H1 (cell line): Measurements from ENCODE around the gene CC2D1B. TPM values are rescaled to one million over a fixed set of nuclear protein-coding genes. Genes with fewer than 3 reads are reported as not detected.

Experiments
- CTCF ChIA-PET: fragments of 300-600 bp; sonication (Branson Sonifier 250); formaldehyde crosslinking; loops from one replicate; lab custom pipeline; 2021; ENCODE audit not compliant: partially characterized antibody; lab: Charles Lee
- POLR2A ChIA-PET: fragments of 300-600 bp; sonication (Branson Sonifier 250); formaldehyde crosslinking; loops from one replicate; lab custom pipeline; 2021; ENCODE audit warnings: inconsistent platforms; ENCODE audit not compliant: partially characterized antibody; lab: Charles Lee
- DNase-seq, 2 experiments: peaks; one replicate each; pipeline versions ENCODE4 v3.0.0 to v3.0.0-alpha.2; 2010 to 2022; ENCODE audit warnings: low spot score in 2 of 2, low read depth in 1 of 2, mixed read lengths in 1 of 2
- FAIRE-seq: peaks from 2 replicates; lab custom pipeline; 2011; peaks lifted over from hg19 to GRCh38; lab: Jason Lieb, UNC
- H2AFZ ChIP-seq: 2 replicates; pipeline ENCODE4 v1.8.1; 2012; ENCODE audit warnings: low read length, inconsistent platforms
- H2AK5ac ChIP-seq: 2 replicates; pipeline ENCODE4 v1.6.1; 2013; ENCODE audit warnings: low read depth, low read length
- H2BK120ac ChIP-seq: replicated peaks from 2 replicates; pipeline ENCODE3; 2013; ENCODE audit warnings: low read depth, low read length, inconsistent platforms
- H2BK12ac ChIP-seq: 2 replicates; pipeline ENCODE4 v1.6.1; 2013; ENCODE audit warnings: low read depth, low read length
- H2BK15ac ChIP-seq: 2 replicates; pipeline ENCODE4 v1.6.1; 2013; ENCODE audit warnings: low read length
- H2BK20ac ChIP-seq: 2 replicates; pipeline ENCODE4 v1.6.1; 2013; ENCODE audit warnings: low read length
- H2BK5ac ChIP-seq: 2 replicates; pipeline ENCODE4 v1.6.1; 2013; ENCODE audit warnings: low read depth, low read length
- H3K14ac ChIP-seq: 2 replicates; pipeline ENCODE4 v1.6.1; 2013; ENCODE audit warnings: inconsistent platforms; ENCODE audit not compliant: insufficient read length
- H3K18ac ChIP-seq: 2 replicates; pipeline ENCODE4 v1.6.1; 2013; ENCODE audit warnings: low read length; ENCODE audit errors: extremely low read depth
- H3K23ac ChIP-seq: 2 replicates; pipeline ENCODE4 v1.6.1; 2013; ENCODE audit warnings: inconsistent platforms; ENCODE audit not compliant: insufficient read length
- H3K23me2 ChIP-seq: 2 replicates; pipeline ENCODE4 v1.6.1; 2013; ENCODE audit warnings: low read depth, low read length
- H3K27ac ChIP-seq: 2 replicates; pipeline ENCODE4 v1.6.1; 2011; ENCODE audit warnings: low read depth, low read length, inconsistent platforms
- H3K27me3 ChIP-seq, 4 experiments: replicated peaks in 1 of 4; 1 replicate in 1 of 4; 2 replicates in 3 of 4; pipeline versions ENCODE4 v1.6.1 to v1.8.1; 2011 to 2013; ENCODE audit warnings: low read length in 3 of 4, mild to moderate bottlenecking in 3 of 4, inconsistent platforms in 2 of 4, mixed read lengths in 2 of 4, moderate library complexity in 1 of 4; ENCODE audit not compliant: control insufficient read depth in 3 of 4, insufficient read depth in 3 of 4; ENCODE audit errors: extremely low read depth in 1 of 4
- H3K36me3 ChIP-seq, 4 experiments: 2 replicates each; pipeline versions ENCODE4 v1.6.1 to v1.8.1; 2011 to 2013; ENCODE audit warnings: mild to moderate bottlenecking in 4 of 4, low read length in 3 of 4, moderate library complexity in 2 of 4, control low read depth in 1 of 4, inconsistent platforms in 1 of 4; ENCODE audit not compliant: insufficient read depth in 4 of 4, control insufficient read depth in 2 of 4
- H3K4ac ChIP-seq: replicated peaks from 2 replicates; pipeline ENCODE3; 2013; ENCODE audit warnings: low read length, low read depth, mixed read lengths, inconsistent platforms; ENCODE audit not compliant: insufficient read length
- H3K4me1 ChIP-seq, 4 experiments: replicated peaks in 1 of 4; 1 replicate in 1 of 4; 2 replicates in 3 of 4; pipeline versions ENCODE4 v1.6.1 to v1.8.1; 2011 to 2013; ENCODE audit warnings: low read length in 3 of 4, inconsistent platforms in 2 of 4, mixed read lengths in 1 of 4; ENCODE audit not compliant: insufficient read depth in 4 of 4, control insufficient read depth in 3 of 4
- H3K4me2 ChIP-seq, 2 experiments: 2 replicates each; pipeline versions ENCODE4 v1.6.1 to v1.8.1; 2011 to 2013; ENCODE audit warnings: low read depth in 2 of 2, low read length in 2 of 2, control low read depth in 1 of 2, inconsistent platforms in 1 of 2, mild to moderate bottlenecking in 1 of 2; ENCODE audit not compliant: insufficient read depth in 1 of 2
- H3K4me3 ChIP-seq, 4 experiments: fragments of 200-600, 300-600 bp in 1 of 4; sonication (generic), shearing (Covaris generic), sonication (Bioruptor Twin) in 1 of 4; 2 replicates each; pipeline versions ENCODE4 v1.5.1 to v1.8.1; 2011 to 2016; ENCODE audit warnings: low read length in 4 of 4, low read depth in 3 of 4, control low read depth in 2 of 4, inconsistent platforms in 2 of 4, mild to moderate bottlenecking in 2 of 4, mixed read lengths in 1 of 4, moderate library complexity in 1 of 4; ENCODE audit not compliant: insufficient read depth in 2 of 4; ENCODE audit errors: extremely low read depth in 1 of 4
- H3K56ac ChIP-seq: replicated peaks from 2 replicates; pipeline ENCODE3; 2013; ENCODE audit warnings: low read depth, mild to moderate bottlenecking, mixed read lengths, low read length, inconsistent platforms; ENCODE audit not compliant: insufficient read length
- H3K79me1 ChIP-seq: 2 replicates; pipeline ENCODE4 v1.6.1; 2013; ENCODE audit warnings: low read depth, low read length, control low read depth
- H3K79me2 ChIP-seq, 2 experiments: 2 replicates each; pipeline versions ENCODE4 v1.6.1 to v1.8.1; 2012 to 2013; ENCODE audit warnings: low read length in 2 of 2, mild to moderate bottlenecking in 2 of 2, inconsistent platforms in 1 of 2; ENCODE audit not compliant: insufficient read depth in 2 of 2, control insufficient read depth in 1 of 2
- H3K9ac ChIP-seq, 4 experiments: replicated peaks in 1 of 4; 1 replicate in 1 of 4; 2 replicates in 3 of 4; pipeline versions ENCODE4 v1.6.1 to v1.8.1; 2011 to 2013; ENCODE audit warnings: low read depth in 3 of 4, low read length in 3 of 4, control low read depth in 2 of 4, mild to moderate bottlenecking in 2 of 4, moderate library complexity in 2 of 4, inconsistent platforms in 1 of 4; ENCODE audit errors: extremely low read depth in 1 of 4
- H3K9me3 ChIP-seq, 2 experiments: 2 replicates each; pipeline versions ENCODE4 v1.6.1 to v1.8.1; 2012 to 2013; ENCODE audit warnings: mild to moderate bottlenecking in 2 of 2, moderate library complexity in 2 of 2, control low read depth in 1 of 2, inconsistent platforms in 1 of 2, low read depth in 1 of 2, low read length in 1 of 2, mixed read lengths in 1 of 2; ENCODE audit not compliant: insufficient read depth in 2 of 2
- H4K20me1 ChIP-seq, 2 experiments: replicated peaks in 1 of 2; 2 replicates each; pipeline versions ENCODE3 to v1.8.1; 2011 to 2013; ENCODE audit warnings: inconsistent platforms in 2 of 2, low read length in 2 of 2, mild to moderate bottlenecking in 1 of 2; ENCODE audit not compliant: insufficient read depth in 2 of 2, control insufficient read depth in 1 of 2
- H4K5ac ChIP-seq: 2 replicates; pipeline ENCODE4 v1.6.1; 2013; ENCODE audit warnings: low read length, low read depth, mixed read lengths, inconsistent platforms; ENCODE audit not compliant: insufficient read length
- H4K8ac ChIP-seq: 2 replicates; pipeline ENCODE4 v1.8.0; 2013; ENCODE audit warnings: mild to moderate bottlenecking, moderate library complexity, low read length, inconsistent platforms; ENCODE audit not compliant: insufficient read depth; ENCODE audit errors: extremely low read depth
- H4K91ac ChIP-seq: replicated peaks from 2 replicates; pipeline ENCODE3; 2013; ENCODE audit warnings: low read length, mixed read lengths, inconsistent platforms; ENCODE audit not compliant: insufficient read length
- BACH1 ChIP-seq: IDR thresholded peaks from 2 replicates; pipeline ENCODE4 v1.6.1; 2012; ENCODE audit warnings: low read length, improper control_type of control experiment
- CREB1 ChIP-seq: IDR thresholded peaks from 2 replicates; pipeline ENCODE4 v1.6.1; 2012; ENCODE audit warnings: inconsistent platforms
- EP300 ChIP-seq, 2 experiments: IDR thresholded peaks; 1 replicate in 1 of 2; 2 replicates in 1 of 2; pipeline ENCODE4 v1.6.1; 2011 to 2012; ENCODE audit warnings: low read depth in 2 of 2, low read length in 2 of 2, mild to moderate bottlenecking in 2 of 2, borderline replicate concordance in 1 of 2, inconsistent platforms in 1 of 2, moderate library complexity in 1 of 2
- JUND ChIP-seq: IDR thresholded peaks from 2 replicates; pipeline ENCODE4 v1.6.1; 2011; ENCODE audit warnings: mild to moderate bottlenecking, improper control_type of control experiment, low read length
- KDM1A ChIP-seq: fragments of 200-600, 300-600 bp; sonication (generic); IDR thresholded peaks from 2 replicates; pipeline ENCODE4 v1.7.1; 2016; ENCODE audit warnings: mild to moderate bottlenecking, low read length, borderline replicate concordance
- POLR2AphosphoS5 ChIP-seq: IDR thresholded peaks from 2 replicates; pipeline ENCODE4 v1.6.1; 2011; ENCODE audit warnings: low read depth, low read length
- RBBP5 ChIP-seq: IDR thresholded peaks from 2 replicates; pipeline ENCODE4 v1.7.1; 2012; ENCODE audit warnings: low read depth, mild to moderate bottlenecking, inconsistent platforms, low read length, moderate library complexity, borderline replicate concordance
- SAP30 ChIP-seq: fragments of 300-600 bp; sonication (generic); IDR thresholded peaks from 2 replicates; pipeline ENCODE4 v1.7.1; 2012; ENCODE audit warnings: low read length, moderate library complexity, mild to moderate bottlenecking, inconsistent platforms; ENCODE audit not compliant: insufficient read depth, insufficient replicate concordance
- SIN3A ChIP-seq, 2 experiments: IDR thresholded peaks in 1 of 2; conservative IDR thresholded peaks in 1 of 2; 2 replicates each; pipeline ENCODE4 v1.6.1; 2011 to 2012; ENCODE audit warnings: low read length in 2 of 2, improper control_type of control experiment in 1 of 2, low read depth in 1 of 2, mild to moderate bottlenecking in 1 of 2
- TAF7 ChIP-seq: optimal IDR thresholded peaks from 2 replicates; pipeline ENCODE3; 2011; ENCODE audit warnings: low read depth, mild to moderate bottlenecking, inconsistent platforms, low read length, moderate library complexity, borderline replicate concordance
- TCF12 ChIP-seq: IDR thresholded peaks from 2 replicates; pipeline ENCODE4 v1.6.1; 2011; ENCODE audit warnings: low read depth, mild to moderate bottlenecking, low read length
- WGBS, 2 experiments: shearing (Covaris generic) in 1 of 2; methylation state at CpG; one replicate each; pipeline versions ENCODE4 v1.1.6 to v1.1.7; 2013 to 2015; ENCODE audit warnings: low lambda C conversion rate in 2 of 2, mixed read lengths in 2 of 2, inconsistent platforms in 1 of 2, low coverage in 1 of 2, missing lambda C conversion rate in 1 of 2; ENCODE audit not compliant: insufficient replicate concordance in 2 of 2, insufficient coverage in 1 of 2, insufficient read length in 1 of 2; ENCODE audit errors: extremely low coverage in 1 of 2, missing lambda C conversion rate in 1 of 2; 5-methylcytosine and 5-hydroxymethylcytosine counted together
- polyA plus RNA-seq, 7 experiments: library from polyadenylated mRNA; depleted of rRNA in 3 of 7; stranded (reverse) in 5 of 7; unstranded in 2 of 7; fragments of >200 nt in 5 of 7; fragments of 200-250 nt in 2 of 7; gene quantifications; 1 replicate in 5 of 7; 2 replicates in 1 of 7; 4 replicates in 1 of 7; pipeline versions ENCODE4 v1.2.1 to v1.2.3, GENCODE V29; 2011 to 2013; ENCODE audit warnings: missing spikeins in 2 of 7, mixed read lengths in 2 of 7
- total RNA-seq: library from RNA; stranded (reverse); fragmentation: NEBNext Ultra II Directional; extraction: Animal tissue kit (Norgen Biotek cat#: 25700); gene quantifications from 2 replicates; pipeline ENCODE4 v1.2.1, GENCODE V29; 2021

The CC2D1B gene
- total and polyA plus RNA-seq, 2 of the 8 experiments (the other 6 are each of a cell fraction or from before 2014, with no cell fraction given) = 7.4 to 13.1 TPM

DNA sequence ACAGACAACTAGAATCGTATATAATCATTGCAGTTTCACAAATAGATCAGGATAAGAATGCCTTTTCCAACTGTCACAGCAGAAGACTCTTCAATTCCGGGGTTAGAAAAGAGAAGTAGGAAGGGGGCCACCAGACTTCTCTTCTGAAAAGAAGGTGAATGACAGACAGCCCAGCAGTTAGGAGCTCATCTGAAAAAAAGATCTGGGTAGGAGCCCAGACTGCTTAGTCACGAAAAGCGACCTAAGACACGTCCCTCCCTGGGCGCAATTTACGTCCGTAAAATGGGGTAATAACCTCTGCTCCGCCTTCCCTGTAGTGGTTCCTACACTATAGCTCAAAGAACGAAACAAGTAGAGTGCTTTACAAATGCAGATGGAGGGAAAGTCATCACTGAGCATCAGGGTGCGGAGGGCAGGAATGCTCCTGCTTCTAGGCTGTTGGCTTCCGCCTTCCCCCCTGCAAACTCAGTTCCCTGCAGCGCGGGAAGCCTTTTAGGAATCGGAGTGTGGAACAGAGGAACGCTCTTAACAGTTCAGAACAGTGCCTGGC lies 37.6 kb upstream of the CC2D1B start:
- peaks cover 5% of the 10 kb centered on the region; the same call in 1 of the 2 replicates for H3K23me2 ChIP-seq
- no peak overlapping the region for H3K23ac ChIP-seq
- no peak overlapping the region for H2BK120ac ChIP-seq
- H3K4me3 ChIP-seq = peak overlapping the region; percentile 89 to 94 (median 91)
- 0 out of 2 replicates have a peak, but pooled peaks cover 2% of the 10 kb centered on the region for H3K79me1 ChIP-seq
- H4K5ac ChIP-seq = peak overlapping the region; percentile 95
- H3K79me2 ChIP-seq = peaks cover 5 to 71% of the 10 kb centered on the region in 2 experiments; a peak in 3 of 4 replicates
- DNase-seq (peak in 1 of 2 experiments; percentile 59), FAIRE-seq (peak; percentile 13)
- H3K4me1 ChIP-seq = peaks cover 0 to 7% (median 0%) of the 10 kb centered on the region in 4 experiments; a peak in 1 of 7 replicates
- H3K36me3 ChIP-seq = peaks cover 15 to 46% (median 38%) of the 10 kb centered on the region in 4 experiments
- CTCF ChIA-PET = interaction anchor here (0.9 to 1.8 kb wide), 5 partner anchors 12 to 282 kb away, joined by 3 to 5 read pairs (median 4); no protein-coding TSS in a partner anchor
- H4K91ac ChIP-seq = no peak overlapping the region
- no peak overlapping the region for H3K4ac ChIP-seq
- peak overlapping the region; percentile 96 for H2BK5ac ChIP-seq
- no peak overlapping the region for H2AK5ac ChIP-seq
- no peaks in the 10 kb centered on the region for H3K9me3 ChIP-seq
- peak overlapping the region; percentile 71 to 82 for H3K4me2 ChIP-seq
- H4K8ac ChIP-seq = peak overlapping the region; percentile 99; the same call in 1 of the 2 replicates
- H2AFZ ChIP-seq = peak overlapping the region; percentile 75; the same call in 1 of the 2 replicates
- POLR2A ChIA-PET = interaction anchor here (0.6 to 9.8 kb wide), 44 partner anchors 8 to 573 kb away, joined by 3 to 82 read pairs (median 4); partner anchors contain the start of genes BTF3L4, CC2D1B, KTI12 and SHISAL2A
- peak overlapping the region; percentile 97 for H3K27ac ChIP-seq
- no peak overlapping the region for H2BK15ac ChIP-seq
- no peak overlapping the region for H3K14ac ChIP-seq
- peak overlapping the region; percentile 80 to 98 (median 96) for H3K9ac ChIP-seq
- peaks cover 5 to 7% of the 10 kb centered on the region in 2 experiments for H4K20me1 ChIP-seq
- H2BK12ac ChIP-seq = peak overlapping the region; percentile 10; the same call in 1 of the 2 replicates
- no peak overlapping the region for H2BK20ac ChIP-seq
- H3K18ac ChIP-seq = peak overlapping the region; percentile 11; the same call in 1 of the 2 replicates
- H3K56ac ChIP-seq = peak overlapping the region; percentile 88
- WGBS, 2 experiments = 3% methylated on average over 16 of the region's 16 CpGs; no CpG with 5 or more reads in 1 of the 2 experiments
- H3K27me3 ChIP-seq = no peaks in the 10 kb centered on the region
- peak; percentile 32; the same call in 1 of the 2 replicates for TF ChIP-seq RBBP5
- TF ChIP-seq JUND = 0 out of 2 replicates have a peak, but pooled peaks have one; percentile 0
- TF ChIP-seq BACH1 = peak; percentile 89
- TF ChIP-seq TAF7 = no peak
- TF ChIP-seq EP300 (IDR thresholded peaks at IDR 0.05; ENCODE audit: borderline replicate concordance in 1 of 2, low read depth in 2 of 2, low read length in 2 of 2) = no peak
- TF ChIP-seq POLR2AphosphoS5 = peak; percentile 95
- TF ChIP-seq SIN3A (conservative IDR thresholded peaks at IDR 0.05 in 1 of 2, IDR thresholded peaks at IDR 0.05 in 1 of 2; ENCODE audit: low read depth in 1 of 2, low read length in 2 of 2) = peak in 1 of 2 experiments; percentile 90; a peak in 2 of 4 replicates
- TF ChIP-seq SAP30 = peak; percentile 82
- TF ChIP-seq KDM1A = peak; percentile 39; the same call in 1 of the 2 replicates
- peak; percentile 91 for TF ChIP-seq CREB1
- TF ChIP-seq TCF12 = no peak
